Measurements from ENCODE around the gene PRCP. TPM values are rescaled to one million over a fixed set of nuclear protein-coding genes. Genes with fewer than 3 reads are reported as not detected.
"Not testable (repeated sequence)": the region's sequence is repeated elsewhere in the genome, so short reads cannot be mapped to it uniquely, and the experiment has no call there.

PRCP gene
- total RNA-seq, 1 experiment from 2014 or later = 53.9 TPM

DNA sequence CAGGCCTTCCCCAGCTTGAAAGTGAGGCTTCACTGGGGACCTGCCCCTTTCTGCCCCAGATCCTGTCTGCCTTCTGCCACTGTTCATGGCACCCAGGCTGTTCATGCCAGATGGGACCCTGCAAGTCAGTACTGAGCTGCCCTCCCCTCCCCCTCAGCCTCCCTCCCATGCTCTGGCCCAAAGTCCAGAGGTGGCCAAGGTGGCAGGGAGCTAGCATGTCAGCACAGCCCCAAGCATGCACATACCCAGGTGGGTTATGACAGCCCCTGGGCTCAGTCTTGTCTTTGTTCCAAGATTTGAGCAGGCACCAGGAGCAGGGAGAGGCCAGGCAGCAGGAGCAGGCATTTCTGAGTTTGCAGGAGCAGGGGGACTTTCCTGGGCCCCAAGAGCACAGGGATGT is 45.5 kb upstream of the PRCP start:
- H3K9me3 Mint-ChIP-seq = peaks cover 14% of the 10 kb centered on the region
- ATAC-seq (no peak), DNase-seq (ENCODE audit: low spot score) (no peak)
- peaks cover 7% of the 10 kb centered on the region for H3K4me1 Mint-ChIP-seq
- H3K36me3 Mint-ChIP-seq = no peaks in the 10 kb centered on the region
- CTCF ChIA-PET = interaction anchor here (1.3 to 1.8 kb wide), 2 partner anchors 19 to 78 kb away, joined by 3 to 5 read pairs; no protein-coding TSS in a partner anchor
- TF ChIP-seq SMAD3 (CRISPR knock-in tag; IDR thresholded peaks at IDR 0.05; ENCODE audit: borderline replicate concordance) (no peak), ATF1 (CRISPR knock-in tag; IDR thresholded peaks at IDR 0.05) (no peak), EMX1 (CRISPR knock-in tag; IDR thresholded peaks at IDR 0.05) (no peak), CREB1 (CRISPR knock-in tag; IDR thresholded peaks at IDR 0.05) (no peak), FOXJ3 (CRISPR knock-in tag; IDR thresholded peaks at IDR 0.05; ENCODE audit: borderline replicate concordance) (no peak), ZNF121 (CRISPR knock-in tag; IDR thresholded peaks at IDR 0.05) (no peak), ESRRA (CRISPR knock-in tag; IDR thresholded peaks at IDR 0.05; ENCODE audit: borderline replicate concordance) (no peak), RORB (CRISPR knock-in tag; IDR thresholded peaks at IDR 0.05) (no peak), TCF7 (CRISPR knock-in tag; IDR thresholded peaks at IDR 0.05; ENCODE audit: low read depth) (no peak)
- TF ChIP-seq, protein P1, sequence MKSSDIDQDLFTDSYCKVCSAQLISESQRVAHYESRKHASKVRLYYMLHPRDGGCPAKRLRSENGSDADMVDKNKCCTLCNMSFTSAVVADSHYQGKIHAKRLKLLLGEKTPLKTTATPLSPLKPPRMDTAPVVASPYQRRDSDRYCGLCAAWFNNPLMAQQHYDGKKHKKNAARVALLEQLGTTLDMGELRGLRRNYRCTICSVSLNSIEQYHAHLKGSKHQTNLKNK (CRISPR knock-in tag; IDR thresholded peaks at IDR 0.05) = no peak
- TF ChIP-seq, protein P2, sequence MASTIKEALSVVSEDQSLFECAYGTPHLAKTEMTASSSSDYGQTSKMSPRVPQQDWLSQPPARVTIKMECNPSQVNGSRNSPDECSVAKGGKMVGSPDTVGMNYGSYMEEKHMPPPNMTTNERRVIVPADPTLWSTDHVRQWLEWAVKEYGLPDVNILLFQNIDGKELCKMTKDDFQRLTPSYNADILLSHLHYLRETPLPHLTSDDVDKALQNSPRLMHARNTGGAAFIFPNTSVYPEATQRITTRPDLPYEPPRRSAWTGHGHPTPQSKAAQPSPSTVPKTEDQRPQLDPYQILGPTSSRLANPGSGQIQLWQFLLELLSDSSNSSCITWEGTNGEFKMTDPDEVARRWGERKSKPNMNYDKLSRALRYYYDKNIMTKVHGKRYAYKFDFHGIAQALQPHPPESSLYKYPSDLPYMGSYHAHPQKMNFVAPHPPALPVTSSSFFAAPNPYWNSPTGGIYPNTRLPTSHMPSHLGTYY (CRISPR knock-in tag; IDR thresholded peaks at IDR 0.05) = no peak
- TF ChIP-seq, protein P3, sequence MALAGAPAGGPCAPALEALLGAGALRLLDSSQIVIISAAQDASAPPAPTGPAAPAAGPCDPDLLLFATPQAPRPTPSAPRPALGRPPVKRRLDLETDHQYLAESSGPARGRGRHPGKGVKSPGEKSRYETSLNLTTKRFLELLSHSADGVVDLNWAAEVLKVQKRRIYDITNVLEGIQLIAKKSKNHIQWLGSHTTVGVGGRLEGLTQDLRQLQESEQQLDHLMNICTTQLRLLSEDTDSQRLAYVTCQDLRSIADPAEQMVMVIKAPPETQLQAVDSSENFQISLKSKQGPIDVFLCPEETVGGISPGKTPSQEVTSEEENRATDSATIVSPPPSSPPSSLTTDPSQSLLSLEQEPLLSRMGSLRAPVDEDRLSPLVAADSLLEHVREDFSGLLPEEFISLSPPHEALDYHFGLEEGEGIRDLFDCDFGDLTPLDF (CRISPR knock-in tag; IDR thresholded peaks at IDR 0.05) = no peak
- TF ChIP-seq, protein P4, sequence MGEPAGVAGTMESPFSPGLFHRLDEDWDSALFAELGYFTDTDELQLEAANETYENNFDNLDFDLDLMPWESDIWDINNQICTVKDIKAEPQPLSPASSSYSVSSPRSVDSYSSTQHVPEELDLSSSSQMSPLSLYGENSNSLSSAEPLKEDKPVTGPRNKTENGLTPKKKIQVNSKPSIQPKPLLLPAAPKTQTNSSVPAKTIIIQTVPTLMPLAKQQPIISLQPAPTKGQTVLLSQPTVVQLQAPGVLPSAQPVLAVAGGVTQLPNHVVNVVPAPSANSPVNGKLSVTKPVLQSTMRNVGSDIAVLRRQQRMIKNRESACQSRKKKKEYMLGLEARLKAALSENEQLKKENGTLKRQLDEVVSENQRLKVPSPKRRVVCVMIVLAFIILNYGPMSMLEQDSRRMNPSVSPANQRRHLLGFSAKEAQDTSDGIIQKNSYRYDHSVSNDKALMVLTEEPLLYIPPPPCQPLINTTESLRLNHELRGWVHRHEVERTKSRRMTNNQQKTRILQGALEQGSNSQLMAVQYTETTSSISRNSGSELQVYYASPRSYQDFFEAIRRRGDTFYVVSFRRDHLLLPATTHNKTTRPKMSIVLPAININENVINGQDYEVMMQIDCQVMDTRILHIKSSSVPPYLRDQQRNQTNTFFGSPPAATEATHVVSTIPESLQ (CRISPR knock-in tag; IDR thresholded peaks at IDR 0.05) = no peak
- TF ChIP-seq, protein P5, sequence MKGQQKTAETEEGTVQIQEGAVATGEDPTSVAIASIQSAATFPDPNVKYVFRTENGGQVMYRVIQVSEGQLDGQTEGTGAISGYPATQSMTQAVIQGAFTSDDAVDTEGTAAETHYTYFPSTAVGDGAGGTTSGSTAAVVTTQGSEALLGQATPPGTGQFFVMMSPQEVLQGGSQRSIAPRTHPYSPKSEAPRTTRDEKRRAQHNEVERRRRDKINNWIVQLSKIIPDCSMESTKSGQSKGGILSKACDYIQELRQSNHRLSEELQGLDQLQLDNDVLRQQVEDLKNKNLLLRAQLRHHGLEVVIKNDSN (CRISPR knock-in tag; IDR thresholded peaks at IDR 0.05) = no peak
- no peak overlapping the region for H3K27ac Mint-ChIP-seq
- POLR2A ChIA-PET = no interaction called here
- H3K27me3 Mint-ChIP-seq (ENCODE audit: low read depth) = no peaks in the 10 kb centered on the region; the same call in 1 of the 2 replicates
- no peak overlapping the region for H3K4me3 Mint-ChIP-seq

DNA sequence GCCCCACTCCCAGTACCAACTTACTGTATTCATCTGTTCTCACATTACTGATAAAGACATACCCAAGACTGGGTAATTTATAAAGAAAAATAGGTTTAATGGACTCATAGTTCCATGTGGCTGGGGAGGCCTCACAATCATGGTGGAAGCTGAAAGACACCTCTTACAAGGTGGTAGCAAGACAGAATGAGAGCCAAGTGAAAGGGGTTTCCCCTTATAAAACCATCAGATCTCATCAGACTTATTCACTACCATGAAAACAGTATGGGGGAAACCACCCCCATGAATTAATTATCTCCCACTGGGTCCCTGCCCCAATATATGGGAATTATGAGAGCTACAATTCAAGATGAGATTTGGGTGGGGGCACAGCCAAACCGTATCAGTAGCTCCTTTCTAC is 44.8 kb upstream of the PRCP start:
- H3K4me3 Mint-ChIP-seq; H3K27ac Mint-ChIP-seq; H3K36me3 Mint-ChIP-seq; POLR2A ChIA-PET; H3K4me1 Mint-ChIP-seq; DNase-seq (ENCODE audit: low spot score); ATAC-seq; H3K27me3 Mint-ChIP-seq (ENCODE audit: low read depth): not testable (repeated sequence)
- H3K9me3 Mint-ChIP-seq = peaks cover 14% of the 10 kb centered on the region
- CTCF ChIA-PET = interaction anchor here (1.3 kb wide), 1 partner anchor 18 kb away, joined by 3 read pairs; no protein-coding TSS in a partner anchor

DNA sequence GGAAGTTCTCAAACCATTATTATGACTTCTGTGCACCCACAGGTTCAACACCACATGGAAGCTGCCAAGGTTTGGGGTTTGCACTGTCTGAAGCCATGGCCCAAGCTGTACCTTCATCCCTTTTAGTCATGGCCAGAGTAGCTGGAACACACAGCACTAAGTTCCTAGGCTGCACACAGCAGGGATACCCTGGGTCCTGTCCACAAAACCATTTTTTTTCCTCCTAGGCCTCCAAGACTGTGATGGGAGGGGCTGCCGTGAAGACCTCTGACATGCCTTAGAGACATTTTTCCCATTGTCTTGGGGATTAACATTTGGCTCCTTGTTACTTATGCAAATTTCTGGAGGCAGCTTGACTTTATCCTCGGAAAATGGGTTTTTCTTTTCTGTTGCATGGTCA is 44.0 kb upstream of the PRCP start:
- DNase-seq (ENCODE audit: low spot score) = no peak
- ChIA-PET CTCF (no interaction called here), POLR2A (no interaction called here)
- H3K4me3 Mint-ChIP-seq = no peak overlapping the region
- peaks cover 14% of the 10 kb centered on the region for H3K9me3 Mint-ChIP-seq
- no peak overlapping the region for H3K27ac Mint-ChIP-seq
- no peaks in the 10 kb centered on the region; the same call in 1 of the 2 replicates for H3K27me3 Mint-ChIP-seq (ENCODE audit: low read depth)
- peaks cover 7% of the 10 kb centered on the region for H3K4me1 Mint-ChIP-seq
- no peaks in the 10 kb centered on the region for H3K36me3 Mint-ChIP-seq
- peak; percentile 36 for ATAC-seq
- TF ChIP-seq, protein P6, sequence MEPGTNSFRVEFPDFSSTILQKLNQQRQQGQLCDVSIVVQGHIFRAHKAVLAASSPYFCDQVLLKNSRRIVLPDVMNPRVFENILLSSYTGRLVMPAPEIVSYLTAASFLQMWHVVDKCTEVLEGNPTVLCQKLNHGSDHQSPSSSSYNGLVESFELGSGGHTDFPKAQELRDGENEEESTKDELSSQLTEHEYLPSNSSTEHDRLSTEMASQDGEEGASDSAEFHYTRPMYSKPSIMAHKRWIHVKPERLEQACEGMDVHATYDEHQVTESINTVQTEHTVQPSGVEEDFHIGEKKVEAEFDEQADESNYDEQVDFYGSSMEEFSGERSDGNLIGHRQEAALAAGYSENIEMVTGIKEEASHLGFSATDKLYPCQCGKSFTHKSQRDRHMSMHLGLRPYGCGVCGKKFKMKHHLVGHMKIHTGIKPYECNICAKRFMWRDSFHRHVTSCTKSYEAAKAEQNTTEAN (CRISPR knock-in tag; IDR thresholded peaks at IDR 0.05) = no peak
- TF ChIP-seq TEAD1 (CRISPR knock-in tag; IDR thresholded peaks at IDR 0.05) (no peak), CREM (CRISPR knock-in tag; IDR thresholded peaks at IDR 0.05) (no peak), ZNF396 (CRISPR knock-in tag; IDR thresholded peaks at IDR 0.05; ENCODE audit: borderline replicate concordance) (no peak), KAT7 (CRISPR knock-in tag; IDR thresholded peaks at IDR 0.05; ENCODE audit: borderline replicate concordance) (no peak), ZNF232 (CRISPR knock-in tag; IDR thresholded peaks at IDR 0.05) (no peak), FOXK1 (CRISPR knock-in tag; IDR thresholded peaks at IDR 0.05) (no peak)
- TF ChIP-seq, protein P7, sequence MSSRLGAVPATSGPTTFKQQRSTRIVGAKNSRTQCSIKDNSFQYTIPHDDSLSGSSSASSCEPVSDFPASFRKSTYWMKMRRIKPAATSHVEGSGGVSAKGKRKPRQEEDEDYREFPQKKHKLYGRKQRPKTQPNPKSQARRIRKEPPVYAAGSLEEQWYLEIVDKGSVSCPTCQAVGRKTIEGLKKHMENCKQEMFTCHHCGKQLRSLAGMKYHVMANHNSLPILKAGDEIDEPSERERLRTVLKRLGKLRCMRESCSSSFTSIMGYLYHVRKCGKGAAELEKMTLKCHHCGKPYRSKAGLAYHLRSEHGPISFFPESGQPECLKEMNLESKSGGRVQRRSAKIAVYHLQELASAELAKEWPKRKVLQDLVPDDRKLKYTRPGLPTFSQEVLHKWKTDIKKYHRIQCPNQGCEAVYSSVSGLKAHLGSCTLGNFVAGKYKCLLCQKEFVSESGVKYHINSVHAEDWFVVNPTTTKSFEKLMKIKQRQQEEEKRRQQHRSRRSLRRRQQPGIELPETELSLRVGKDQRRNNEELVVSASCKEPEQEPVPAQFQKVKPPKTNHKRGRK (CRISPR knock-in tag; IDR thresholded peaks at IDR 0.05; ENCODE audit: borderline replicate concordance) = no peak
- TF ChIP-seq, protein P8, sequence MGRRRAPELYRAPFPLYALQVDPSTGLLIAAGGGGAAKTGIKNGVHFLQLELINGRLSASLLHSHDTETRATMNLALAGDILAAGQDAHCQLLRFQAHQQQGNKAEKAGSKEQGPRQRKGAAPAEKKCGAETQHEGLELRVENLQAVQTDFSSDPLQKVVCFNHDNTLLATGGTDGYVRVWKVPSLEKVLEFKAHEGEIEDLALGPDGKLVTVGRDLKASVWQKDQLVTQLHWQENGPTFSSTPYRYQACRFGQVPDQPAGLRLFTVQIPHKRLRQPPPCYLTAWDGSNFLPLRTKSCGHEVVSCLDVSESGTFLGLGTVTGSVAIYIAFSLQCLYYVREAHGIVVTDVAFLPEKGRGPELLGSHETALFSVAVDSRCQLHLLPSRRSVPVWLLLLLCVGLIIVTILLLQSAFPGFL (CRISPR knock-in tag; IDR thresholded peaks at IDR 0.05; ENCODE audit: borderline replicate concordance) = no peak
